Dedifferentiated amniotic fluid mesenchymal stem cell (primary cell): ENCODE results near the gene TTC21B.
"Not testable (repeated sequence)": the region's sequence is repeated elsewhere in the genome, so short reads cannot be mapped to it uniquely, and the experiment has no call there.

Experiments used
- DNase-seq: peaks from one replicate; pipeline ENCODE4 v3.0.0-alpha.2; 2016; ENCODE audit errors: extremely low spot score

TTC21B gene

DNA sequence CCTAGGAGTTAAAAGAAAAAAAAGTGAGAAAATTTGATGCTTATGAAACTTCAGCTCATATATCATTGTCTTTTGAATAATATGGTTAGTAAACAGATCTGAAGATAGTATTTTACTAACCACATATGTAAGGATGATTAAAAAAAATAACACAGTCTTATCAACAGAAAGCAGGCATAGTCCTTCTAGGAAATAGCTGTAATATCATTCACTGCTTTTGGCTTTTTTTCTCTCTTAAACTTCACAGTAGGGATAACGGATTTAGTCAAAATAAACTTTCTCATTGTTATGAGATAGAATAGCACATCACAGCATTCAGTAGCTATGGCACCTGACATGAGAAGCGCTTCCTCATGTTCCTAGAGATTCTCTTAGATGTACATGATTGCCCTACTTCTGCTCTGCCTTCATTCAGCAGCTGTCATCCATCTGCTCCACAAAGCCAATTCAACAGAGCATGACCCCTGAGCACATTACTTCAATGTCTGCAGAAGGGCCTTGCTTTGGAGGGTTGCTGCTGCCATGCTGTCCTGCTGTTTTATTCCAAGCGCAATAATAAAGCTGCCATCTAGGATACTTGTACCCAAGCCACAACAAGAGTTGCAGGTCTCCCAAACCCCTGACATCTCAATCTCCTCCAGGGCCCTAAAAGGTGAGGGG lies 67.0 kb downstream of the TTC21B start:
- no peak for DNase-seq

DNA sequence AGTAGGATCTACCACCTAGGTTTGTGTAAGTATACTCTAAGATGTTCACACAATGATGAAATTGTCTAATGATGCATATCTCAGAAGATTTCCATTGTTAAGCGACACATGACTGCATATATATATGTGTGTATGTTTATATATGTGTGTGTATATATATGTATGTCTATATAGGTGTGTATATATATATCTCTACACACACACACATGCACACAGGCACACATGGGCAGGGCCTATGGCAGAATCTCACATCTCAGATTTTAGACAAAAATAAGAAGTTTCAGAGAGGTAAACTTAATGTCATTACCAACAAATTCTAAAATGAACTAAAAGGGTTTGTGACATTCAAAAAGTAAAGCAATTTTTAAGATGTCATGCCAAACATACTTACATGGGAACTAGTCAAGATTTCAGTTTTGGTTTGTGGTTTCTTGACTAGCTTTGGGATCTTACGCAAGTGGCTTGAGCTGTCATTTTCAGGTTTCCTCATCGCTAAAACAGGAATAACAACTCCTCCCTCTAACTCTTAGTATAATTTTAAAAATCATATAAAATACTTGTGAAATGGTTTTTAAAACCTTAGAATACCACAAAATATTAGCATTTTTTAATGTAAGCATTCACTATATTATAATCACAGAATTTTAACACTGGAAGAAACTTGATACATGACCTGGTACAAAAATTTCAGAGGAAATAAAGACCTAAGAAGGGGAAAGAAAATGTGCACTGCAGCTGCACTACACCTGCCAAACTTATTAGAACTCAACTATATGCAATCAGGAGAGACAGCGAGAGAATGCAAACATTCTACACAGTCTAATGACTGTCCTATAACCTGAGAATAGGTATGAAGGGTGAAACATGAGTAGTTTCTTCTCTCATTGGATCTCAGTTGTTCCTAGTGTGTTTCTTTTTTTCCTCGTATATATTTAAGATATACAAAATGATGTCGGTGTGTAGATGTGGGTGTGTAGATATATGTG lies 75.7 kb downstream of the TTC21B start:
- no peak for DNase-seq

DNA sequence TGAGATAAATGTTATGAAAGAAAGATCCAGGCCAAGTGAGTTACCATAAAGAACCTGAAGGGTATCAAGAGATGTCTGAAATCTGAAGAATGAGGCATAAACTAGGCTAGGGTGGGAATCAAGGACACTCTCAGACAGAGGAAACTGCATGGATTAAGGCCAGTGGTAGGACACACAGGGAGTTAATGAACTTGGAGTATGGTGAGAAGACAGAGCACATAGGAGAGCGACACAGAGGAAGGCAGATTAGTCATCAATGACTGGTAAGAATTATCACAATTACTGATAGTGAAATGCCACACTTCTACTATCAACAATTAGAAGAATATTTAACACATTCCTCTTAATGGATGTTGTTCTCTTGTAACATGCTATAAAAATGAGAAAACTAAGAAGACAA lies 76.9 kb downstream of the TTC21B start:
- DNase-seq = no peak

- no peak for DNase-seq
These were observed 77.3 kb downstream of the TTC21B start for GRCh38 chr2:165876269-165876668.

GRCh38 chr2:165874445-165875039 lies 79.0 kb downstream of the TTC21B start:
- DNase-seq = peak; percentile 85

DNA sequence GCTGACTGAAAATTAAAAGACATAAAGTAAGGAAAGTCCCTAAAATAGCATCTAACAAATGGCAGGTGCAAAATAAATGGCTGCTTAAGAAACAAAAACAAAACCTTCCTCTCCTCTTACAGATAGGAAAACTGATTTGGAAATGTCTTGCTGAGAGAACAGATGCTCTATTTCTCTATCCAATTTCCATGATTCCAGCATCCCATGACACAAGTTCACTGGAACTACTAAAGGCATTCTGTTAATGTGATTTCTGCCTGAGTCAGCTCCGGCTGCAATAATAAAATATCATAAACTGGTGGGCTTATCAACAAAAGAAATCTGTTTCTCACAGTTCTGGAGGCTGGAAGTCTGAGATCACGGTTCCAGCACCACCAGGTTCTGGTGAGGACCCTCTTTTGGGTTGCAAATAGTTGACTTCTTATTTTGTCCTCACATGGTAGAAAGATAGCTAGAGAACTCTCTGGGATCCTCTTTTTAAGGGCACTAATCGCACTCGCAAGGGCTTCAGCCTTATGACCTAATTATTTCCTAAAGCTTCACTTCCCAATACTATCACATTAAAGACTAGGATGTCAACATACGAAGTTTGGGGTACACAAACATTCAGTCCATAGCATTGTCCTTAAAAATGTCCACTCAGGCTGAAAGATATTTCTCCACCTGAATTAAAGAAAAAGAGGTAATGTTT lies 81.3 kb downstream of the TTC21B start:
- no peak for DNase-seq

- no peak for DNase-seq
These were observed 82.6 kb downstream of the TTC21B start for GRCh38 chr2:165871025-165871424.

- no peak for DNase-seq
These were observed 83.2 kb downstream of the TTC21B start for GRCh38 chr2:165870346-165870745.

- no peak for DNase-seq
These were observed 85.4 kb downstream of the TTC21B start for GRCh38 chr2:165868211-165868610.

DNA sequence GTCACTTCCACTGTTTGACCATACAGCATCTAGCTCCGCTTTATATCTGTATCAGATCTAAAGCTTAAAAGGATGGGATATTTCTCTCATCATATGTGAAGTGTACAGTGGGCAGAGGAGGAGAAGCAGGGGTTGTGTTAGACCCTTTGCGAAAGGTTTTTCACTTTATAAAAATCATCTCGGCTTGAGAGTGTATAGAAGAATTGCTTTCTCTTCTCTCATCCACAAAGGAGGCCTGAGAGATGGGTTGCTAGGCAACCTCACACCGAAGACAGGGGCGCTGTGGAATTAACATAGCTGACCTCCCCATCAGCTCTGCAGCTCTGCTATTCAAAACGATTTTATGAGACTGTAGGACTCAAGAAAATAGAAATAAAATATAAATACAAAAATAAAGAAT lies 89.3 kb downstream of the TTC21B start:
- DNase-seq = no peak

GRCh38 chr2:165863810-165864261 lies 89.7 kb downstream of the TTC21B start:
- DNase-seq = no peak

DNA sequence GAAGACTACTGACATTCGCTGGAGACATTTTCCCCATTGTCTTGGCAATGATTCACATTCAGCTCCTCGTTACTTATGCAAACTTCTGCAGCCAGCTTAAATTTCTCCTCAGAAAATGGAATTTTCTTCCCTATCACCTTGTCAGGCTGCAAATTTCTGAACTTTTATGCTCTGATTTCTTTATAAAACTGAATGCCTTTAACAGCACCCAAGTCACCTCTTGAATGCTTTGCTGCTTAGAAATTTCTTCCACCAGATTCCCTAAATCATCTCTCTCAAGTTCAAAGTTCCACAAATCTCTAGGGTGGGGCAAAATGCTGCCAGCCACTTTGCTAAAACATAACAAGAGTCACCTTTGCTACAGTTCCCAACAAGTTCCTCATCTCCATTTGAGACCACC lies 92.5 kb downstream of the TTC21B start:
- not testable (repeated sequence) for DNase-seq

GRCh38 chr2:165859723-165860122 lies 93.9 kb downstream of the TTC21B start:
- DNase-seq = not testable (repeated sequence)

- DNase-seq = peak; percentile 60
These were observed 95.7 kb downstream of the TTC21B start for GRCh38 chr2:165857876-165858275.

GRCh38 chr2:165852394-165852793 lies 101.2 kb downstream of the TTC21B start:
- DNase-seq = no peak

DNA sequence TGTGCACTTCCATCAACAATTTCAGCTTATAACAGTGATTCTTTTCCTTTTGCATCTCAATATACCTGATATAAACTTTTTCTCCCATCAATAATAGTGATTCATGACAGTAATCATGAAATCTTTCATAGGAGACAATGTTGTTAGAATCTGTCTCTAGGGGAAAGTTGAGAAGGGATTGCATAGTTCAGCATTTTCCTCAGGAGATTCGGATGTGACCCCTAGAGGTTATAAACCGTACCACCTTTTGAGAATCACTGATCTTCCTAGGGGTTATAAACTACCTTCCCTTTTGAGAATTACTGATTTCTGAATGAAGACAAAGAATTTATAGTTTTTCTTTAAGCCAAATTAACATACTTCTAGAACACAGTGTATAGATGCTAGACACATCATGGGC lies 106.6 kb downstream of the TTC21B start:
- no peak for DNase-seq

- DNase-seq = no peak
These were observed 107.5 kb downstream of the TTC21B start for GRCh38 chr2:165846056-165846455.

DNA sequence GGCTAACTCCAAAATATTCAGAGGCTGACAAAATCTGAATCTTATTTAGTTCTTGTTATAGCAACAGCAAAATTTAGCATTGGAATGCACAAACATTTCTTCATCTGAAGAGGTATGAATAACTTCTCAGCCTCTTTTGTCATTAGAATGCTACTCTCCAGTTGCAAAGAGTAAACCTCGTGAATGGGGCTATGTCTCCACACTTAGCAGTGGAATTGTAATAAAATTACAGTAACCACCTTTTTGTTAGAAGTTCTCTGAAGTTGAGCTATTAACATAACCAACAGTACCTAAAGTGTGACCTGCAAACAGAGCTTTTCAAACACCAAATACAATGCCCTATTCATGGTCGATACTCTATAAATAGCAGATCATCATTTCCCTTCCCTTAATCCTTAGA lies 109.4 kb downstream of the TTC21B start:
- no peak for DNase-seq

DNA sequence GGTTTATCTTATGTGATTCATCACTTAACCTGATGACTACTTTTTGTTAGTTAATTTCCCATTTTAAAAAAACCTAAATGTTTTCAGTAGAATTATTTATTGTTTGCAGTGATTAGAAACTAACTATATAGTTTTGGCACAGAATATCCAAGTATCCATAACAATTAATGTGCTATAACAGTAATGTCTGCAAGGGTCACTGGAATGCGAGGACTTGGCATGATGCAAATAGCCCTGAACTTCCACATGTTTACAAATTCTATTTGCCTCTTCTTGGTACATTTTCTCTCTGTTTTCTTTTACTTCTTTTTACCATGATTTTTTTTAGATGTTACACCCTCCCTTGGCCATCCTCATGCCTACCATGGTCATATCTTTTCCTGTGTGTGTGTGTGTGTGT lies 110.2 kb downstream of the TTC21B start:
- no peak for DNase-seq

GRCh38 chr2:165840333-165840958 lies 113.1 kb downstream of the TTC21B start:
- no peak for DNase-seq

GRCh38 chr2:165839610-165840009 lies 114.0 kb downstream of the TTC21B start:
- DNase-seq = no peak
